ENCODE measurements around the gene CARS2.
"Not testable (repeated sequence)": the region's sequence is repeated elsewhere in the genome, so short reads cannot be mapped to it uniquely, and the experiment has no call there.

The CARS2 gene

GRCh38 chr13:110636053-110636475 is 69.9 kb downstream of the CARS2 start:
- DNase-seq, result no peak

GRCh38 chr13:110635405-110636002 is 70.4 kb downstream of the CARS2 start:
- DNase-seq, result no peak

- DNase-seq, result peak in 1 of 3 experiments; percentile 18
Observed at GRCh38 chr13:110634558-110634957, 71.4 kb downstream of the CARS2 start.

- DNase-seq, result no peak
Observed at GRCh38 chr13:110633776-110634175, 72.1 kb downstream of the CARS2 start.

GRCh38 chr13:110632255-110632654 is 73.7 kb downstream of the CARS2 start:
- DNase-seq, result not testable (repeated sequence)

- no peak for DNase-seq
Observed at GRCh38 chr13:110630566-110631119, 75.3 kb downstream of the CARS2 start.

- peak in 1 of 3 experiments; percentile 21 for DNase-seq
Observed at GRCh38 chr13:110629735-110630134, 76.2 kb downstream of the CARS2 start.

- no peak for DNase-seq
Observed at GRCh38 chr13:110628952-110629701, 76.8 kb downstream of the CARS2 start.

GRCh38 chr13:110628477-110628793 is 77.5 kb downstream of the CARS2 start:
- DNase-seq, result no peak

- no peak for DNase-seq
Observed at GRCh38 chr13:110627761-110628476, 78.0 kb downstream of the CARS2 start.

- no peak for DNase-seq
Observed at GRCh38 chr13:110627351-110627750, 78.6 kb downstream of the CARS2 start.

- no peak for DNase-seq
Observed at GRCh38 chr13:110626521-110626920, 79.4 kb downstream of the CARS2 start.

- peak in 2 of 3 experiments; percentile 68 to 86 for DNase-seq
Observed at GRCh38 chr13:110625771-110626321, 80.1 kb downstream of the CARS2 start.

- DNase-seq, result peak; percentile 41 to 72 (median 54)
Observed at GRCh38 chr13:110624766-110625756, 80.9 kb downstream of the CARS2 start.

GRCh38 chr13:110620596-110620995 is 85.3 kb downstream of the CARS2 start:
- no peak for DNase-seq

- DNase-seq, result no peak
Observed at GRCh38 chr13:110618780-110619179, 87.1 kb downstream of the CARS2 start.

GRCh38 chr13:110618167-110618566 is 87.7 kb downstream of the CARS2 start:
- no peak for DNase-seq

GRCh38 chr13:110617321-110618072 is 88.4 kb downstream of the CARS2 start:
- no peak for DNase-seq

GRCh38 chr13:110616103-110617101 is 89.5 kb downstream of the CARS2 start:
- DNase-seq, result peak in 2 of 3 experiments; percentile 39 to 74
